ENCODE data around the gene SCGB3A2.

SCGB3A2 gene

GRCh38 chr5:147930769-147931168 is 52.3 kb downstream of the SCGB3A2 start:
- no peak for TF ChIP-seq CTCF (IDR thresholded peaks at IDR 0.05; ENCODE audit: control insufficient read depth, extremely low read depth, insufficient read depth)
- no peak for DNase-seq (ENCODE audit: low read depth)
- H3K4me3 ChIP-seq (ENCODE audit: low read depth, low read length), result no peak overlapping the region

Measured in LNCaP clone FGC (cell line).